ENCODE measurements around the gene RANBP17. TPM values are rescaled to one million over a fixed set of nuclear protein-coding genes. Genes with fewer than 3 reads are reported as not detected.
"Not testable (repeated sequence)": the region's sequence is repeated elsewhere in the genome, so short reads cannot be mapped to it uniquely, and the experiment has no call there.

RANBP17 gene
- total and polyA plus RNA-seq, 12 donors: 0.55 to 12.9 (median 5.9) TPM

DNA sequence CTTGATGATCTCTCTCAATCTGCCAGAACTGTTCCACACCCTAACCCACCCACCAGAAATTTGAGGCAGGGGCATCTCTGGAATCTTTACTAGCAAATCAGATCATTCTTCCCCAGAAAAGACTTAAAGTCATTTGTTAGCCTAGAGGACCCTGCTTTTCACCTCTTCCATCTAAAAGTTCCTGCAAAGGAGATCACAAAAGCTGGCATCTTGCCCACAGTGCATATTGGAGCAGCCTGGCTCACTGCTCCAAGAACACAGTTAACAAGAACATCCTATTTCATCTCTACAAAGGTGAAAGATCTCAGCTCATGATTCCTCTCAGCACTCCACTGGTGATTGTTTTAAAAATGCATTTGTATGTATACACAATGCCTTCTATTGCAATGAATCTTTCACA is 42.0 kb upstream of the RANBP17 start:
- Histone ChIP-seq H3K4me3 (no peak overlapping the region), H3K27me3 (no peaks in the 10 kb centered on the region), H3K9me3 (no peaks in the 10 kb centered on the region), H3K4me1 (no peaks in the 10 kb centered on the region), H3K36me3 (no peaks in the 10 kb centered on the region), H3K27ac (no peak overlapping the region)
- ATAC-seq (no peak), DNase-seq (no peak)
- intact Hi-C loops (cut with DNase I): no loop called here
- TF ChIP-seq, protein P1, sequence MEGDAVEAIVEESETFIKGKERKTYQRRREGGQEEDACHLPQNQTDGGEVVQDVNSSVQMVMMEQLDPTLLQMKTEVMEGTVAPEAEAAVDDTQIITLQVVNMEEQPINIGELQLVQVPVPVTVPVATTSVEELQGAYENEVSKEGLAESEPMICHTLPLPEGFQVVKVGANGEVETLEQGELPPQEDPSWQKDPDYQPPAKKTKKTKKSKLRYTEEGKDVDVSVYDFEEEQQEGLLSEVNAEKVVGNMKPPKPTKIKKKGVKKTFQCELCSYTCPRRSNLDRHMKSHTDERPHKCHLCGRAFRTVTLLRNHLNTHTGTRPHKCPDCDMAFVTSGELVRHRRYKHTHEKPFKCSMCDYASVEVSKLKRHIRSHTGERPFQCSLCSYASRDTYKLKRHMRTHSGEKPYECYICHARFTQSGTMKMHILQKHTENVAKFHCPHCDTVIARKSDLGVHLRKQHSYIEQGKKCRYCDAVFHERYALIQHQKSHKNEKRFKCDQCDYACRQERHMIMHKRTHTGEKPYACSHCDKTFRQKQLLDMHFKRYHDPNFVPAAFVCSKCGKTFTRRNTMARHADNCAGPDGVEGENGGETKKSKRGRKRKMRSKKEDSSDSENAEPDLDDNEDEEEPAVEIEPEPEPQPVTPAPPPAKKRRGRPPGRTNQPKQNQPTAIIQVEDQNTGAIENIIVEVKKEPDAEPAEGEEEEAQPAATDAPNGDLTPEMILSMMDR (IDR thresholded peaks at IDR 0.05): no peak

DNA sequence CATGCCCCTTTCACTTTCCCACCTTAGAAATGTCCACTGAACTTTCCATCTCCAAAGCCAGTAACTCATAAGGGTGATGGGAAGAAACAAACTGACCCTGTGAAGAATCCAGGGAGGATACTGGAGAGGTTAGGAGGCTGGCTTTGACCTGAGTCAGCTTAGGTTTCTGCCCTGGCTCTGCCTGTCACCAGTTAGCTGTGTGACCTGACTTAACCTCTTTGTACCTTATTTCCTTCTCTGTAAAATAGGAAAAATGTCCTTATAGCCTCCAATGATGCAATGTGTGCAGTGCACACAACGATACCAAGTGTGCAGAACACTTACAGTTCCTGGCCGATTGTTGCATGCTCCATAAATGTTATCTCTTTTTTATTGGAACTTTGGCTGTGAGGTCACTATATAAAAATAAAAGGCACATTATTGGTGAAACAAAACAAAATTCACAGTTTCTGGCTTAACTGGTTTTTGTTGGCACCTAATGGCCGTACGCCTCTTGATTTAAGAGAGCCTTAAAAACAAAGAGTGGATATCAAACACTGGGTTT is 40.5 kb upstream of the RANBP17 start:
- H3K9me3 ChIP-seq: peaks cover 0 to 6% (median 0%) of the 10 kb centered on the region in 11 donors
- TF ChIP-seq, protein P1 (IDR thresholded peaks at IDR 0.05): no peak
- intact Hi-C loops (cut with DNase I): no loop called here
- no peak overlapping the region for H3K4me3 ChIP-seq
- no peak for DNase-seq
- H3K27me3 ChIP-seq: no peaks in the 10 kb centered on the region
- no peak overlapping the region for H3K27ac ChIP-seq
- ATAC-seq: no peak
- 71 to 82% methylated on average over 4 of the region's 4 CpGs for WGBS, 2 donors
- no peaks in the 10 kb centered on the region for H3K4me1 ChIP-seq
- no peaks in the 10 kb centered on the region for H3K36me3 ChIP-seq

DNA sequence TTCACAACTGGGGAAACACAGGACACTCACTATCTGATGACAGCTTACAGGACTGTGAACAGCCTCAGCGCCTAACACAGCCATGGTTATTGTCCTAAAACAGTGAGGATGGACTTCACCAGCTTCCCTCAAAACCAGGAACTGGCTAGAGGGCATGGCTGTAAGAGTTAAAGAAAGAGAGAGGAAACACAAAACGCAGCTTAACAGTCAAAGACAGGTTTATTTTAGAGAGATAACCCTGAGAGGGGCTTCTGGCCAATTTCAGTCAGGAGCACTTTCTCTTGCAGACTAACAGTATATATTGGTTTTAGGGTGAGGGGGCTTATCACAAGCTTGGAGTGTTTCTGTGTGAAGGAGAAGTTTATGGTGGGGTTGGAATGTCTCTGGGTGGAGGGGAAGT is 35.7 kb upstream of the RANBP17 start:
- H3K27ac ChIP-seq: no peak overlapping the region

GRCh38 chr5:170832241-170832640 is 29.6 kb upstream of the RANBP17 start:
- no peak for DNase-seq
- Histone ChIP-seq H3K27ac (no peak overlapping the region), H3K27me3 (peaks cover 0 to 8% (median 0%) of the 10 kb centered on the region in 7 donors), H3K4me1 (no peaks in the 10 kb centered on the region), H3K36me3 (no peaks in the 10 kb centered on the region), H3K9me3 (peaks cover 0 to 2% (median 0%) of the 10 kb centered on the region in 11 donors), H3K4me3 (no peak overlapping the region)
- 73 to 80% methylated on average over 7 of the region's 7 CpGs for WGBS, 2 donors
- TF ChIP-seq, protein P1 (IDR thresholded peaks at IDR 0.05): no peak
- no peak for ATAC-seq
- intact Hi-C loops (cut with DNase I): no loop called here

More for the DNA sequence above, 35.7 kb upstream of the RANBP17 start:
- TF ChIP-seq, protein P1 (IDR thresholded peaks at IDR 0.05): no peak
- Histone ChIP-seq H3K27me3 (no peaks in the 10 kb centered on the region), H3K9me3 (peaks cover 0 to 12% (median 0%) of the 10 kb centered on the region in 11 donors), H3K36me3 (no peaks in the 10 kb centered on the region), H3K4me3 (no peak overlapping the region), H3K4me1 (no peaks in the 10 kb centered on the region)
- ATAC-seq (no peak), DNase-seq (no peak)
- 82 to 85% methylated on average over 2 of the region's 2 CpGs for WGBS, 2 donors
- intact Hi-C loops (cut with DNase I): no loop called here

DNA sequence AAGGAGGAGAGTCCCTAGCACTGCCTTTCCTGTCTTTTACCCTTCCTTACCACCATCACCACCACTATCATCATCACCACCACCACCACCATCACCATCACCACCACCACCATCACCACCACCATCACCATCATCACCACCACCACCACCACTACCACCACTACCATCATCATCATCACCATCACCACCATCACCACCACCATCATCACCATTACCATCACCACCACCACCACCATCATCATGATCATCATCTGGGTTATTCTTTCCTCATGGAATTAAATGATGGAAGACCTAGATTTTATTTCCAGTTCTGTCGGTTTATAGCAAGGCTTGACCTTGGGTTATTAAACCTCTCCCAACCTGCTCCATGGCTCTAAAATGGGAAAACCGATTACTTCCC is 27.8 kb upstream of the RANBP17 start:
- H3K4me1 ChIP-seq; H3K36me3 ChIP-seq; ATAC-seq; H3K4me3 ChIP-seq; DNase-seq; intact Hi-C loops (cut with DNase I); H3K9me3 ChIP-seq; H3K27ac ChIP-seq: not testable (repeated sequence)
- H3K27me3 ChIP-seq: peaks cover 0 to 10% (median 0%) of the 10 kb centered on the region in 7 donors
- 92 to 98% methylated on average over 2 of the region's 2 CpGs for WGBS, 2 donors
